ENCODE measurements around the gene B3GAT1. TPM values are rescaled to one million over a fixed set of nuclear protein-coding genes. Genes with fewer than 3 reads are reported as not detected.
A peak's percentile ranks its signal among the peaks of the same experiment; 100 is the strongest.

Gene B3GAT1
- total RNA-seq, 2 donors from 2014 or later, result 0.17 to 0.18 TPM

- no peaks in the 10 kb centered on the region for H3K4me1 Mint-ChIP-seq
- no peak overlapping the region for H3K4me3 Mint-ChIP-seq
- ATAC-seq (no peak), DNase-seq (no peak)
- no peak overlapping the region for H3K27ac Mint-ChIP-seq
- H3K9me3 ChIP-seq (ENCODE audit: control insufficient read depth, low read length, poor library complexity, severe bottlenecking), result no peaks in the 10 kb centered on the region
- peaks cover 59% of the 10 kb centered on the region for H3K27me3 Mint-ChIP-seq
- H3K36me3 Mint-ChIP-seq (ENCODE audit: low read depth), result no peaks in the 10 kb centered on the region
Measured at GRCh38 chr11:134399996-134400395, 12.0 kb downstream of the B3GAT1 start.

- no peak for ATAC-seq
- H3K4me3 Mint-ChIP-seq, result no peak overlapping the region
- peaks cover 52% of the 10 kb centered on the region for H3K27me3 Mint-ChIP-seq
- H3K4me1 Mint-ChIP-seq, result no peaks in the 10 kb centered on the region
- no peak for DNase-seq
- H3K9me3 ChIP-seq (ENCODE audit: control insufficient read depth, low read length, poor library complexity, severe bottlenecking), result no peaks in the 10 kb centered on the region
- H3K27ac Mint-ChIP-seq, result no peak overlapping the region
- no peaks in the 10 kb centered on the region for H3K36me3 Mint-ChIP-seq (ENCODE audit: low read depth)
Measured at GRCh38 chr11:134399293-134399654, 12.8 kb downstream of the B3GAT1 start.

GRCh38 chr11:134398644-134399292 lies 13.3 kb downstream of the B3GAT1 start:
- Mint-ChIP-seq H3K4me3 (no peak overlapping the region), H3K27me3 (peaks cover 52% of the 10 kb centered on the region), H3K4me1 (no peaks in the 10 kb centered on the region), H3K27ac (peak overlapping the region; percentile 9), H3K36me3 (ENCODE audit: low read depth) (no peaks in the 10 kb centered on the region)
- ATAC-seq, result no peak
- H3K9me3 ChIP-seq (ENCODE audit: control insufficient read depth, low read length, poor library complexity, severe bottlenecking), result no peaks in the 10 kb centered on the region
- DNase-seq, result no peak

- H3K9me3 ChIP-seq (ENCODE audit: control insufficient read depth, low read length, poor library complexity, severe bottlenecking), result no peaks in the 10 kb centered on the region
- no peaks in the 10 kb centered on the region for H3K4me1 Mint-ChIP-seq
- no peak for ATAC-seq
- H3K27me3 Mint-ChIP-seq, result peaks cover 51% of the 10 kb centered on the region
- DNase-seq, result no peak
- no peak overlapping the region for H3K4me3 Mint-ChIP-seq
- H3K27ac Mint-ChIP-seq, result no peak overlapping the region
- no peaks in the 10 kb centered on the region for H3K36me3 Mint-ChIP-seq (ENCODE audit: low read depth)
Measured at GRCh38 chr11:134398079-134398444, 14.0 kb downstream of the B3GAT1 start.

- DNase-seq (no peak), ATAC-seq (no peak)
- no peaks in the 10 kb centered on the region for H3K36me3 Mint-ChIP-seq (ENCODE audit: low read depth)
- H3K4me1 Mint-ChIP-seq, result no peaks in the 10 kb centered on the region
- H3K9me3 ChIP-seq (ENCODE audit: control insufficient read depth, low read length, poor library complexity, severe bottlenecking), result no peaks in the 10 kb centered on the region
- peaks cover 49% of the 10 kb centered on the region for H3K27me3 Mint-ChIP-seq
- H3K4me3 Mint-ChIP-seq, result no peak overlapping the region
- no peak overlapping the region for H3K27ac Mint-ChIP-seq
Measured at GRCh38 chr11:134397304-134398078, 14.6 kb downstream of the B3GAT1 start.

GRCh38 chr11:134395002-134395401 lies 17.0 kb downstream of the B3GAT1 start:
- peaks cover 42% of the 10 kb centered on the region for H3K27me3 Mint-ChIP-seq
- H3K4me3 Mint-ChIP-seq, result no peak overlapping the region
- H3K4me1 Mint-ChIP-seq, result peaks cover 3% of the 10 kb centered on the region
- H3K36me3 Mint-ChIP-seq (ENCODE audit: low read depth), result no peaks in the 10 kb centered on the region
- DNase-seq, result no peak
- no peaks in the 10 kb centered on the region for H3K9me3 ChIP-seq (ENCODE audit: control insufficient read depth, low read length, poor library complexity, severe bottlenecking)
- H3K27ac Mint-ChIP-seq, result no peak overlapping the region
- no peak for ATAC-seq

- no peaks in the 10 kb centered on the region for H3K9me3 ChIP-seq (ENCODE audit: control insufficient read depth, low read length, poor library complexity, severe bottlenecking)
- ATAC-seq (no peak), DNase-seq (no peak)
- Mint-ChIP-seq H3K27ac (no peak overlapping the region), H3K4me3 (no peak overlapping the region), H3K36me3 (ENCODE audit: low read depth) (no peaks in the 10 kb centered on the region), H3K4me1 (peaks cover 4% of the 10 kb centered on the region), H3K27me3 (peaks cover 43% of the 10 kb centered on the region)
Measured at GRCh38 chr11:134394311-134394710, 17.7 kb downstream of the B3GAT1 start.

GRCh38 chr11:134393638-134394037 lies 18.4 kb downstream of the B3GAT1 start:
- no peak overlapping the region for H3K4me3 Mint-ChIP-seq
- H3K4me1 Mint-ChIP-seq, result peaks cover 4% of the 10 kb centered on the region
- no peak for ATAC-seq
- no peaks in the 10 kb centered on the region for H3K9me3 ChIP-seq (ENCODE audit: control insufficient read depth, low read length, poor library complexity, severe bottlenecking)
- DNase-seq, result no peak
- no peaks in the 10 kb centered on the region for H3K36me3 Mint-ChIP-seq (ENCODE audit: low read depth)
- peaks cover 37% of the 10 kb centered on the region for H3K27me3 Mint-ChIP-seq
- no peak overlapping the region for H3K27ac Mint-ChIP-seq

GRCh38 chr11:134392953-134393615 lies 19.0 kb downstream of the B3GAT1 start:
- Mint-ChIP-seq H3K4me3 (no peak overlapping the region), H3K27me3 (peaks cover 33% of the 10 kb centered on the region), H3K27ac (no peak overlapping the region), H3K4me1 (peaks cover 4% of the 10 kb centered on the region), H3K36me3 (ENCODE audit: low read depth) (no peaks in the 10 kb centered on the region)
- no peak for ATAC-seq
- no peak for DNase-seq
- no peaks in the 10 kb centered on the region for H3K9me3 ChIP-seq (ENCODE audit: control insufficient read depth, low read length, poor library complexity, severe bottlenecking)

GRCh38 chr11:134391656-134392055 lies 20.4 kb downstream of the B3GAT1 start:
- Mint-ChIP-seq H3K27ac (no peak overlapping the region), H3K4me1 (peaks cover 15% of the 10 kb centered on the region), H3K27me3 (peaks cover 21% of the 10 kb centered on the region), H3K4me3 (no peak overlapping the region), H3K36me3 (ENCODE audit: low read depth) (no peaks in the 10 kb centered on the region)
- ATAC-seq, result no peak
- no peak for DNase-seq
- no peaks in the 10 kb centered on the region for H3K9me3 ChIP-seq (ENCODE audit: control insufficient read depth, low read length, poor library complexity, severe bottlenecking)

GRCh38 chr11:134390706-134391569 lies 21.1 kb downstream of the B3GAT1 start:
- H3K9me3 ChIP-seq (ENCODE audit: control insufficient read depth, low read length, poor library complexity, severe bottlenecking), result no peaks in the 10 kb centered on the region
- ATAC-seq (no peak), DNase-seq (no peak)
- Mint-ChIP-seq H3K27ac (no peak overlapping the region), H3K4me1 (peaks cover 22% of the 10 kb centered on the region), H3K27me3 (peaks cover 26% of the 10 kb centered on the region), H3K4me3 (no peak overlapping the region), H3K36me3 (ENCODE audit: low read depth) (no peaks in the 10 kb centered on the region)

GRCh38 chr11:134389464-134390180 lies 22.4 kb downstream of the B3GAT1 start:
- peaks cover 39% of the 10 kb centered on the region for H3K27me3 Mint-ChIP-seq
- no peaks in the 10 kb centered on the region for H3K36me3 Mint-ChIP-seq (ENCODE audit: low read depth)
- DNase-seq (no peak), ATAC-seq (no peak)
- H3K27ac Mint-ChIP-seq, result no peak overlapping the region
- H3K9me3 ChIP-seq (ENCODE audit: control insufficient read depth, low read length, poor library complexity, severe bottlenecking), result no peaks in the 10 kb centered on the region
- H3K4me3 Mint-ChIP-seq, result no peak overlapping the region
- peaks cover 26% of the 10 kb centered on the region for H3K4me1 Mint-ChIP-seq

Measured in T-helper 17 cell (primary cell).